Trophoblast cell (in vitro differentiated cells and primary cell): ENCODE data around the gene ZNF136.

ENCODE experiments used
- DNase-seq, 2 donors: peaks; one replicate each; pipeline ENCODE4 v3.0.0-alpha.2; 2016
- H2AFZ ChIP-seq: 2 replicates; pipeline ENCODE4 v1.6.1; 2013; ENCODE audit warnings: low read length, moderate library complexity, mild to moderate bottlenecking; ENCODE audit not compliant: insufficient read depth, poor library complexity
- H2AK5ac ChIP-seq: 2 replicates; pipeline ENCODE4 v1.6.1; 2013; ENCODE audit warnings: mild to moderate bottlenecking, low read length
- H2BK120ac ChIP-seq: 2 replicates; pipeline ENCODE4 v1.6.1; 2013; ENCODE audit warnings: low read length, mild to moderate bottlenecking, moderate library complexity; ENCODE audit not compliant: insufficient read depth, poor library complexity
- H2BK12ac ChIP-seq: 2 replicates; pipeline ENCODE4 v1.6.1; 2013; ENCODE audit warnings: mild to moderate bottlenecking, low read length, moderate library complexity
- H2BK5ac ChIP-seq: 2 replicates; pipeline ENCODE4 v1.6.1; 2013; ENCODE audit warnings: low read length, low read depth, moderate library complexity, mild to moderate bottlenecking; ENCODE audit not compliant: poor library complexity
- H3K14ac ChIP-seq: 2 replicates; pipeline ENCODE4 v1.6.1; 2013; ENCODE audit warnings: mild to moderate bottlenecking, low read length
- H3K18ac ChIP-seq: 2 replicates; pipeline ENCODE4 v1.6.1; 2013; ENCODE audit warnings: mild to moderate bottlenecking, low read length
- H3K23ac ChIP-seq: 2 replicates; pipeline ENCODE4 v1.6.1; 2013; ENCODE audit warnings: low read length
- H3K27ac ChIP-seq: 2 replicates; pipeline ENCODE4 v1.5.1; 2013; ENCODE audit warnings: low read depth, mild to moderate bottlenecking, inconsistent platforms, low read length, moderate library complexity
- H3K27me3 ChIP-seq: 2 replicates; pipeline ENCODE4 v1.6.1; 2013; ENCODE audit warnings: inconsistent platforms, mild to moderate bottlenecking, low read length, moderate library complexity; ENCODE audit not compliant: insufficient read depth
- H3K36me3 ChIP-seq, 2 experiments: 1 replicate in 1 of 2; 2 replicates in 1 of 2; pipeline ENCODE4 v1.6.1; 2013; ENCODE audit warnings: low read length in 2 of 2, mild to moderate bottlenecking in 2 of 2, moderate library complexity in 1 of 2; ENCODE audit not compliant: insufficient read depth in 2 of 2, control insufficient read depth in 1 of 2
- H3K4ac ChIP-seq: 2 replicates; pipeline ENCODE4 v1.6.1; 2013; ENCODE audit warnings: low read depth, mild to moderate bottlenecking, low read length, moderate library complexity
- H3K4me1 ChIP-seq, 2 experiments: 1 replicate in 1 of 2; 2 replicates in 1 of 2; pipeline ENCODE4 v1.6.1; 2013; ENCODE audit warnings: low read length in 2 of 2, mild to moderate bottlenecking in 2 of 2, moderate library complexity in 1 of 2; ENCODE audit not compliant: insufficient read depth in 2 of 2, control insufficient read depth in 1 of 2
- H3K4me2 ChIP-seq: 2 replicates; pipeline ENCODE4 v1.6.1; 2013; ENCODE audit warnings: inconsistent platforms, mild to moderate bottlenecking, low read length, moderate library complexity
- H3K4me3 ChIP-seq: 2 replicates; pipeline ENCODE4 v1.5.1; 2013; ENCODE audit warnings: mild to moderate bottlenecking, low read depth, low read length, inconsistent platforms
- H3K79me1 ChIP-seq: one replicate; pipeline ENCODE4 v1.6.1; 2013; ENCODE audit warnings: low read length
- H3K79me2 ChIP-seq: 2 replicates; pipeline ENCODE4 v1.6.1; 2013; ENCODE audit warnings: low read length, mild to moderate bottlenecking; ENCODE audit not compliant: control insufficient read depth, insufficient read depth, poor library complexity
- H3K9ac ChIP-seq: 2 replicates; pipeline ENCODE4 v1.6.1; 2013; ENCODE audit warnings: mild to moderate bottlenecking, low read length
- H3K9me3 ChIP-seq: 2 replicates; pipeline ENCODE4 v1.6.1; 2013; ENCODE audit warnings: low read depth, mild to moderate bottlenecking, control low read depth, inconsistent platforms, low read length; ENCODE audit not compliant: insufficient read depth
- H4K12ac ChIP-seq: 2 replicates; pipeline ENCODE4 v1.6.1; 2013; ENCODE audit warnings: low read depth, mild to moderate bottlenecking, low read length, moderate library complexity
- H4K8ac ChIP-seq: 2 replicates; pipeline ENCODE4 v1.6.1; 2013; ENCODE audit warnings: low read depth, mild to moderate bottlenecking, low read length, moderate library complexity
- H4K91ac ChIP-seq: one replicate; pipeline ENCODE4 v1.6.1; 2013; ENCODE audit warnings: low read depth, mild to moderate bottlenecking, low read length, moderate library complexity
- WGBS: extraction: QIAGEN DNeasy Blood & Tissue Kit; methylation state at CpG from one replicate; pipeline ENCODE4 v1.1.7; 2013; ENCODE audit warnings: missing lambda C conversion rate; ENCODE audit not compliant: insufficient read length, insufficient coverage; ENCODE audit errors: extremely low coverage; 5-methylcytosine and 5-hydroxymethylcytosine counted together

Gene ZNF136

DNA sequence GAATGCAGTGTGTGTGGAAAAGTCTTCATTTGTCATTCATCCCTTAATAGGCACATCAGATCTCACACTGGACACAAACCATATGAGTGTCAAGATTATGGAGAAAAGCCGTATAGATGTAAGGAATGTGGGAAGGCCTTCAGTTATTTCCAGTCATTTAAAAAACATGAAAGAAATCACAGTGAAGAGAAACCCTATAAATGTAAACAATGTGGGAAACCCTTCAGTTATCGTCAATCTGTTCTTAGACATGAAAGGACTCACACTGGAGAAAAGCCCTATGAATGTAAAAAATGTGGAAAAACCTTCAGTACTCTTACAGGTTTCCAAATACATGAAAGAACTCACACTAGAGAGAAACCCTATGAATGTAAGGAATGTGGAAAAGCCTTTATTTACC, 45.3 kb downstream of the ZNF136 start:
- H3K4ac ChIP-seq = no peak overlapping the region
- no peaks in the 10 kb centered on the region for H3K79me2 ChIP-seq
- H3K4me2 ChIP-seq = no peak overlapping the region
- H2BK120ac ChIP-seq = no peak overlapping the region
- no peak overlapping the region for H2BK12ac ChIP-seq
- no peak overlapping the region for H4K12ac ChIP-seq
- H3K36me3 ChIP-seq = no peaks in the 10 kb centered on the region
- H3K79me1 ChIP-seq = no peaks in the 10 kb centered on the region
- no peak overlapping the region for H3K9ac ChIP-seq
- H3K4me3 ChIP-seq = no peak overlapping the region
- no peak overlapping the region for H3K27ac ChIP-seq
- H3K4me1 ChIP-seq = no peaks in the 10 kb centered on the region
- H3K23ac ChIP-seq = no peak overlapping the region
- H3K14ac ChIP-seq = no peak overlapping the region
- no peak overlapping the region for H2AK5ac ChIP-seq
- no peak overlapping the region for H4K91ac ChIP-seq
- H3K27me3 ChIP-seq = no peaks in the 10 kb centered on the region
- H2AFZ ChIP-seq = no peak overlapping the region
- no peak overlapping the region for H2BK5ac ChIP-seq
- no peak overlapping the region for H4K8ac ChIP-seq
- no peak for DNase-seq
- peaks cover 3% of the 10 kb centered on the region for H3K9me3 ChIP-seq
- H3K18ac ChIP-seq = no peak overlapping the region
- WGBS = no CpG with 5 or more reads among the region's 2 CpGs

DNA sequence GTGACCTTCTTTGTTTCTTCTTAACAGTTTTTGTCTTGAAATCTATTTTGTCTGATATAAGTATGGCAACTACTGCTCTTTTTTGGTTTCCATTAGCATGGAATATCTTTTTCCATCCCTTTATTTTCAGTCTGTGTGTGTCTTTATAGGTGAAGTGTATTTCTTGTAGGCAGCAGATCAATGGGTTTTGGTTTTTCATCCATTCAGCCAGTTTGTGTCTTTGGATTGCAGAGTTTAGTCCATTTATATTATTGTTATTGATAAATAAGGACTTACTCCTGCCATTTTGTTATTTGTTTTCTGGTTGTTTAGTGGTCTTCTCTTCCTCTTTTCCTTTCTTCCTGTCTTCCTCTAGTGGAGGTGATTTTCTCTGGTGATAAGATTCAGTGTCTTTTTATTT, 54.4 kb downstream of the ZNF136 start:
- Histone ChIP-seq H4K12ac (no peak overlapping the region), H3K36me3 (peaks cover 6 to 9% of the 10 kb centered on the region in 2 experiments), H3K4ac (no peak overlapping the region), H2BK120ac (no peak overlapping the region), H3K9me3 (peaks cover 19% of the 10 kb centered on the region), H3K79me1 (no peaks in the 10 kb centered on the region), H4K8ac (no peak overlapping the region), H3K4me1 (no peaks in the 10 kb centered on the region), H3K79me2 (no peaks in the 10 kb centered on the region), H2BK12ac (no peak overlapping the region), H2BK5ac (no peak overlapping the region), H3K23ac (no peak overlapping the region), H2AFZ (no peak overlapping the region), H2AK5ac (no peak overlapping the region), H3K27ac (no peak overlapping the region), H3K18ac (no peak overlapping the region), H3K14ac (no peak overlapping the region), H3K4me2 (no peak overlapping the region), H3K9ac (no peak overlapping the region), H3K27me3 (no peaks in the 10 kb centered on the region), H3K4me3 (no peak overlapping the region), H4K91ac (no peak overlapping the region)
- DNase-seq = no peak

DNA sequence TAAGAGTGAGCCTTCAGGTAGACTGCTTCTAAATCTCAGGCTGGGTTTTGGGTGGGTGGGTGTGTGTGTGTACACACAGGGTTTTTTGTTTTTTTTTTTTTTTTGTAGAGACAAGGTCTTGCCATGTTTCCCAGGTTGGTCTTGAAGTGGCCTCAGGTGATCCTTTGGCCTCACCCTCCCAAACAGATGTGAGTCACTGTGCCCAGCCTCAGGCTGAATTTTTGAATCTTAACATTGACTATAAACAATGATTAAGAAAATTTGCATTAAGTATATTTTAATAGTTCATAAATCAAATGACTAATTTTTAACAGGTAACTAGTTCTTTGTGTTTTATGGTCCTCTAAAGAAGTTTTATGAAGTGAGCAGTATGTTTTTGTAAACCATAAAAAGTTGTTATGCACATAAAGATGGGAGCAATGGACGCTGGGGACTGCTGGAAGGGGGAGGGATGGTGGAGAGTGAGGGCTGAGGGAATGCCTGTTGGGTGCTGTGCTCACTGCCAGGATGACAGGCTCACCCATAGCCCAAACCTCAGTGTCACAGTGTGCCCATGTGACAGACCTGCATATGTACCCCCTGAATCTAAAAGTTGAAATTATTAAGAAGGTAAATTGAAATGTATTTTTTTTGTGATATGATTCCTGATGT, 60.2 kb downstream of the ZNF136 start:
- Histone ChIP-seq H3K79me2 (no peaks in the 10 kb centered on the region), H3K36me3 (peaks cover 11 to 12% of the 10 kb centered on the region in 2 experiments), H3K4ac (no peak overlapping the region), H3K18ac (no peak overlapping the region), H4K8ac (no peak overlapping the region), H2AFZ (no peak overlapping the region), H3K4me1 (no peaks in the 10 kb centered on the region), H3K79me1 (no peaks in the 10 kb centered on the region), H4K12ac (no peak overlapping the region), H2BK120ac (no peak overlapping the region), H3K14ac (no peak overlapping the region), H3K23ac (no peak overlapping the region), H3K4me2 (no peak overlapping the region), H2BK5ac (no peak overlapping the region), H2AK5ac (no peak overlapping the region), H2BK12ac (no peak overlapping the region), H3K27ac (no peak overlapping the region), H3K27me3 (no peaks in the 10 kb centered on the region), H4K91ac (no peak overlapping the region), H3K9ac (no peak overlapping the region), H3K9me3 (peaks cover 14% of the 10 kb centered on the region), H3K4me3 (no peak overlapping the region)
- no peak for DNase-seq
- no CpG with 5 or more reads among the region's 1 CpG for WGBS

DNA sequence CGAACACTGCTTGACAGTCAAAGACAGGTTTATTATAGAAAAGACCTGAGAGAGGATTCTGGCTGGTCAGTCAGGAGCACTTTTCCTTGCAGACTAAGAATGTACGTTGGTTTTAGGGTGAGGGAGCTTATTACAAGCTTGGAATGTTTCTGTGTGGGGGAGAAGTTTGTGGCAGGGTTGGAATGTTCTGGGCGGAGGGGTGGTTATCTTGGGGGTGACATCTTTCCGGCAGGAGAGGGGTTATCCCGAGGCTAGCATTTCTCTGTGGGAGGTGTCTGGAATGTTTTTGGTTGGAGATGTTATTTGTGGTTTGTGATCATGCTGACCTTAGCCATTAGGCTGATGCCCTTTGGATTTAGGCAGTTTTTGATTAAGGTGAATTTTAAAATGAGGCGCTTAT, 61.8 kb downstream of the ZNF136 start:
- Histone ChIP-seq H3K4ac (no peak overlapping the region), H3K4me1 (no peaks in the 10 kb centered on the region), H3K18ac (no peak overlapping the region), H3K27me3 (no peaks in the 10 kb centered on the region), H3K79me2 (no peaks in the 10 kb centered on the region), H3K4me3 (no peak overlapping the region), H2AFZ (no peak overlapping the region), H2BK5ac (no peak overlapping the region), H3K14ac (no peak overlapping the region), H3K23ac (no peak overlapping the region), H4K91ac (no peak overlapping the region), H3K9me3 (peaks cover 11% of the 10 kb centered on the region), H3K4me2 (no peak overlapping the region), H3K79me1 (no peaks in the 10 kb centered on the region), H3K27ac (no peak overlapping the region), H4K8ac (no peak overlapping the region), H2BK120ac (no peak overlapping the region), H2AK5ac (no peak overlapping the region), H3K9ac (no peak overlapping the region), H3K36me3 (peaks cover 9 to 11% of the 10 kb centered on the region in 2 experiments), H2BK12ac (no peak overlapping the region), H4K12ac (no peak overlapping the region)
- no peak for DNase-seq
- WGBS = no CpG with 5 or more reads among the region's 6 CpGs
